Osteoblast (primary cell): ENCODE results near the gene CD28. TPM values are rescaled to one million over a fixed set of nuclear protein-coding genes. Genes with fewer than 3 reads are reported as not detected.
"Not testable (repeated sequence)": the region's sequence is repeated elsewhere in the genome, so short reads cannot be mapped to it uniquely, and the experiment has no call there.

Experiments used
- DNase-seq: peaks from one replicate; pipeline ENCODE4 v3.0.0; 2011; ENCODE audit warnings: low spot score, mixed read lengths; ENCODE audit not compliant: insufficient read length; ENCODE audit errors: missing footprints
- H2AFZ ChIP-seq: 2 replicates; pipeline ENCODE4 v1.6.0; 2011; ENCODE audit warnings: mild to moderate bottlenecking, low read length
- H3K27ac ChIP-seq: 2 replicates; pipeline ENCODE4 v1.5.1; 2011; ENCODE audit warnings: mild to moderate bottlenecking, low read depth, low read length, moderate library complexity
- H3K27me3 ChIP-seq: 2 replicates; pipeline ENCODE4 v1.6.0; 2012; ENCODE audit warnings: mild to moderate bottlenecking, control low read depth, inconsistent platforms, low read length, moderate library complexity; ENCODE audit not compliant: insufficient read depth
- H3K36me3 ChIP-seq: 2 replicates; pipeline ENCODE4 v1.5.1; 2011; ENCODE audit warnings: mild to moderate bottlenecking, low read length, control low read depth, moderate library complexity; ENCODE audit not compliant: insufficient read depth
- H3K4me1 ChIP-seq: 2 replicates; pipeline ENCODE4 v1.5.1; 2011; ENCODE audit warnings: mild to moderate bottlenecking, low read length, control low read depth, moderate library complexity; ENCODE audit not compliant: insufficient read depth
- H3K4me2 ChIP-seq: 2 replicates; pipeline ENCODE4 v1.6.0; 2011; ENCODE audit warnings: mild to moderate bottlenecking, low read length; ENCODE audit not compliant: insufficient read depth
- H3K4me3 ChIP-seq: fragments of 200-600 bp; sonication (generic); 3 replicates; pipeline ENCODE4 v1.5.1; 2012; ENCODE audit warnings: mild to moderate bottlenecking, low read length, inconsistent platforms; ENCODE audit not compliant: insufficient read depth
- H3K79me2 ChIP-seq: 2 replicates; pipeline ENCODE4 v1.6.0; 2012; ENCODE audit warnings: mild to moderate bottlenecking, low read length, control low read depth, inconsistent platforms; ENCODE audit not compliant: insufficient read depth
- H3K9me3 ChIP-seq: 2 replicates; pipeline ENCODE4 v1.5.1; 2011; ENCODE audit warnings: low read depth, low read length, control low read depth
- H4K20me1 ChIP-seq: 2 replicates; pipeline ENCODE4 v1.6.0; 2012; ENCODE audit warnings: mild to moderate bottlenecking, low read length, control low read depth; ENCODE audit not compliant: insufficient read depth
- small RNA-seq: library from RNA; depleted of rRNA; stranded (forward); fragments of <200 nt; gene quantifications from one replicate; pipeline ENCODE3, GENCODE V24; 2012
- total RNA-seq: library from RNA; depleted of rRNA; stranded (reverse); fragments of >200 nt; gene quantifications from 2 replicates; pipeline ENCODE4 v1.2.3, GENCODE V29; 2012
- TF ChIP-seq, protein P1 (sequence below): IDR thresholded peaks from 2 replicates; pipeline ENCODE4 v1.5.1; 2011; ENCODE audit warnings: mild to moderate bottlenecking, low read depth, low read length, moderate library complexity; ENCODE audit errors: extremely low read depth

Gene CD28
- total RNA-seq, 1 donor, result not detected

- H4K20me1 ChIP-seq, result not testable (repeated sequence)
Observed at GRCh38 chr2:203785391-203786110, 79.1 kb downstream of the CD28 start.

GRCh38 chr2:203786549-203787351 is 80.3 kb downstream of the CD28 start:
- Histone ChIP-seq H4K20me1 (no peaks in the 10 kb centered on the region), H3K4me3 (no peak overlapping the region), H3K27me3 (no peaks in the 10 kb centered on the region), H3K27ac (peak overlapping the region; percentile 77), H3K4me1 (peaks cover 59% of the 10 kb centered on the region), H3K36me3 (no peaks in the 10 kb centered on the region), H3K9me3 (no peaks in the 10 kb centered on the region), H2AFZ (peak overlapping the region; percentile 47), H3K79me2 (no peaks in the 10 kb centered on the region), H3K4me2 (no peak overlapping the region)
- peak; percentile 67 for DNase-seq
- TF ChIP-seq, protein P1, sequence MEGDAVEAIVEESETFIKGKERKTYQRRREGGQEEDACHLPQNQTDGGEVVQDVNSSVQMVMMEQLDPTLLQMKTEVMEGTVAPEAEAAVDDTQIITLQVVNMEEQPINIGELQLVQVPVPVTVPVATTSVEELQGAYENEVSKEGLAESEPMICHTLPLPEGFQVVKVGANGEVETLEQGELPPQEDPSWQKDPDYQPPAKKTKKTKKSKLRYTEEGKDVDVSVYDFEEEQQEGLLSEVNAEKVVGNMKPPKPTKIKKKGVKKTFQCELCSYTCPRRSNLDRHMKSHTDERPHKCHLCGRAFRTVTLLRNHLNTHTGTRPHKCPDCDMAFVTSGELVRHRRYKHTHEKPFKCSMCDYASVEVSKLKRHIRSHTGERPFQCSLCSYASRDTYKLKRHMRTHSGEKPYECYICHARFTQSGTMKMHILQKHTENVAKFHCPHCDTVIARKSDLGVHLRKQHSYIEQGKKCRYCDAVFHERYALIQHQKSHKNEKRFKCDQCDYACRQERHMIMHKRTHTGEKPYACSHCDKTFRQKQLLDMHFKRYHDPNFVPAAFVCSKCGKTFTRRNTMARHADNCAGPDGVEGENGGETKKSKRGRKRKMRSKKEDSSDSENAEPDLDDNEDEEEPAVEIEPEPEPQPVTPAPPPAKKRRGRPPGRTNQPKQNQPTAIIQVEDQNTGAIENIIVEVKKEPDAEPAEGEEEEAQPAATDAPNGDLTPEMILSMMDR, result no peak

More at GRCh38 chr2:203785391-203786110, 79.1 kb downstream of the CD28 start:
- not testable (repeated sequence) for DNase-seq, H3K9me3 ChIP-seq, H3K4me3 ChIP-seq, H3K79me2 ChIP-seq, H2AFZ ChIP-seq, H3K4me2 ChIP-seq, H3K27me3 ChIP-seq, H3K36me3 ChIP-seq
- Histone ChIP-seq H3K27ac (peak overlapping the region; percentile 77), H3K4me1 (peaks cover 64% of the 10 kb centered on the region)

- peak overlapping the region; percentile 16 for H2AFZ ChIP-seq
- DNase-seq, result no peak
- H3K36me3 ChIP-seq, result no peaks in the 10 kb centered on the region
Observed at GRCh38 chr2:203787979-203788378, 81.5 kb downstream of the CD28 start.

More at GRCh38 chr2:203787979-203788378, 81.5 kb downstream of the CD28 start:
- Histone ChIP-seq H3K4me1 (peaks cover 50% of the 10 kb centered on the region), H4K20me1 (no peaks in the 10 kb centered on the region), H3K27ac (peak overlapping the region; percentile 77), H3K79me2 (no peaks in the 10 kb centered on the region), H3K4me3 (no peak overlapping the region), H3K4me2 (peak overlapping the region; percentile 7), H3K9me3 (no peaks in the 10 kb centered on the region), H3K27me3 (no peaks in the 10 kb centered on the region)
- TF ChIP-seq, protein P1, result no peak

Small RNA genes within 50 kb of the gene (small RNA-seq; reads per million reads assigned to genes)
- not detected for gene AC125238.1
- gene RNU6-474P, result not detected

Other genes starting within 250 kb of the CD28 start
- gene RAPH1, start 171.3 kb upstream of the CD28 start, total RNA-seq, result 46.9 and 57.2 TPM in 2 replicates
- gene CTLA4, start 161.1 kb downstream of the CD28 start, total RNA-seq, result under 0.01 TPM in 1 of 2 replicates, not detected in the other
- gene ICOS, start 230.1 kb downstream of the CD28 start, total RNA-seq, result not detected in 2 replicates